Activated naive CD8-positive, alpha-beta T cell treated with anti-CD3 and anti-CD28 coated beads, Interleukin-2, amount 10 ng/mL, durations not matched to agents 7 days and 5 days (primary cell): ENCODE results near the gene RPGR. TPM values are rescaled to one million over a fixed set of nuclear protein-coding genes. Genes with fewer than 3 reads are reported as not detected.

Source experiments
- ATAC-seq: fragments of 150-1000 bp; cut with Tn5 transposase; one replicate; pipeline ENCODE4 v1.10.0; 2021; ENCODE audit warnings: low read depth, moderate library complexity
- POLR2A ChIA-PET: fragments of 350-600 bp; sonication (Branson Sonifier 250); formaldehyde crosslinking; loops from one replicate; lab custom pipeline; 2021; ENCODE audit warnings: antibody characterized with exemption; lab: Charles Lee
- DNase-seq: peaks from one replicate; pipeline ENCODE4 v3.0.0; 2021
- H3K27ac Mint-ChIP-seq: one replicate; pipeline ENCODE4 v1.8.0; 2022; ENCODE audit warnings: mild to moderate bottlenecking, mixed read lengths
- H3K27me3 Mint-ChIP-seq: one replicate; pipeline ENCODE4 v1.8.0; 2022; ENCODE audit warnings: mild to moderate bottlenecking, moderate library complexity, mixed read lengths
- H3K36me3 Mint-ChIP-seq: one replicate; pipeline ENCODE4 v1.8.0; 2021; ENCODE audit warnings: mild to moderate bottlenecking, mixed read lengths
- H3K4me1 Mint-ChIP-seq: one replicate; pipeline ENCODE4 v1.8.0; 2021; ENCODE audit warnings: mixed read lengths
- H3K4me3 Mint-ChIP-seq: one replicate; pipeline ENCODE4 v1.8.0; 2022; ENCODE audit warnings: mild to moderate bottlenecking, moderate library complexity, mixed read lengths
- H3K9me3 Mint-ChIP-seq: one replicate; pipeline ENCODE4 v1.8.0; 2021; ENCODE audit warnings: mixed read lengths
- total RNA-seq, 2 experiments: library from RNA; stranded (reverse); gene quantifications; one replicate each; pipeline ENCODE4 v1.2.3, GENCODE V29; 2021

The RPGR gene
- total RNA-seq, 2 experiments from 2014 or later = 7.8 to 7.9 TPM

DNA sequence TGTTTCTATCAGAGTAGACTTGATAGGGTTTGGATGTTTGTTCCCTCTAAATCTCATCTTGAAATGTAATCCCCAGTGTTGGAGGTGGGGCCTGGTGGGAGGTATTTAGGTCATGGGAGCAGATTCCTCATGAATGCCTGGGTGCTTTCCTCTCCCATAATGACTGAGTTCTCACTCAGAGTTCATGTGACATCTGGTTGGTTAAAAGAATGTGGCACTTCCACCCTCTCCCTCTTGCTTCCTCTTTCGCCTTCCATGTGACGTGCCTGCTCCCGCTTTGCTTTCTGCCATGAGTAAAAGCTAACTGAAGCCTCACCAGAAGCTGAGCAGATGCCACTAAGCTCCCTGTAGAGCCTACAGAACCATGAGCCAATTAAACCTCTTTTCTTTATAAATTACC lies 59.3 kb downstream of the RPGR start:
- Mint-ChIP-seq H3K4me1 (peaks cover 5% of the 10 kb centered on the region), H3K27me3 (no peaks in the 10 kb centered on the region), H3K27ac (no peak overlapping the region), H3K36me3 (peaks cover 4% of the 10 kb centered on the region), H3K4me3 (no peak overlapping the region), H3K9me3 (no peaks in the 10 kb centered on the region)
- ATAC-seq = no peak
- no peak for DNase-seq
- POLR2A ChIA-PET = no interaction called here

DNA sequence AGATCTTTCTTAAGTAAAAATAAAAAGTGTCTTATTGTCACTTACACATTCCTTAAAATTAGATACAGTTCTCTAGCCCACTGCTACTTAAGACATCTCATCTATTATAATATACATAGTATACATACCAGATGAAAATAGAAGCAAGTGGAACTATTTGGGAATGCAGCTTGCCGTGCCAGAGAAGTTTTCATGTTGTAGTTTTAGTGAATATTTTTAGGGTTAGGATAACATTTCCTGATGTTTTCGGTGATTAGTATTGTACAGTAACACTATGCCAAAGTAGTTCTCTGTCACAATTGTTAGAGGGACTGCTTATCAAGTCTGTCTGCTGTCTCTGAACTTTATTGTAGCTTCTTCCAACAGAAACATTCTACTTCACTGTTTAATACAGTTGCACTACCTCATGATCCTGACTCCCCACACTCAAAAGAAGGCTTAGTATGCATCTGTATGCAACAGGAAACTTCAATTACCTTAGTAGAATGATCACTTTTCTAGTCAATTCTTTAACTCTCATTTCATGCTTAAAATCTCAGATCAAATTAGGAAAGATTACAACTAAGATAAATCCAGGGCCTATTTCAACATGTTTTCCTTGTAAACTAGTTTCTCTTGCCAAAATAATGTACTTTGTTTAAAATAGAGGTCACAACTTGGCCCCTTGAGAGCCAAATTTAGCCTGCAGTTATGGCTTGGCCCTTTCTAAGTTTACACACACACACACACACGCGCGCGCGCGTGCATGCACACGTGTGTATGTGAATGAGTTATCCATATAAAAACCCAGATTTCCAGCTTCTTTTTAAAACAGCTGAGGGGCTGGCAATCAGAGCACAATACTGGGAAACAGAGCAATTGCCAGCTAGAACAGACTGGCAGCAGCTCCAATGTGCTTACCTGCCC lies 64.3 kb downstream of the RPGR start:
- no peak for DNase-seq
- Mint-ChIP-seq H3K36me3 (peaks cover 3% of the 10 kb centered on the region), H3K27ac (no peak overlapping the region), H3K27me3 (no peaks in the 10 kb centered on the region), H3K4me3 (no peak overlapping the region), H3K4me1 (no peaks in the 10 kb centered on the region), H3K9me3 (no peaks in the 10 kb centered on the region)
- POLR2A ChIA-PET = no interaction called here
- no peak for ATAC-seq

DNA sequence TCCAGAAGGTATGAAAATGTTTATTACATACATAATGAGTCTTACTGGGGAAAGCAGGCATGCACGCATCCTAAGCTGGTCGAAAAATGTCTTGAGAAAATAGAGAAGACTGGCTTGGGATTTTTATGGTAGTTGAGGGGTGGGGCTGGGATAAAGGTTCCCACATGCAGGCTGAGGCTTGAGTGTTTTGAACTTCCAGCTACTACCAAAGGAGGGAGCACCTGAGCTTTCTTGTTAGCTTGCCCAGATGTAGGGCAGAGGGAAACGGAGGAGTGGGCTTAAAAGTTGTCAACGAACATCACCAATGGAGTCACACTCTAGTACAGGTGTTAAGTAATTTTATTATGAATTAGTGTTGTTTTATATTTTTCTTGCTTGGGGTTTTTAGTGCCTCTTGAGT lies 67.1 kb downstream of the RPGR start:
- Mint-ChIP-seq H3K27ac (no peak overlapping the region), H3K4me1 (no peaks in the 10 kb centered on the region), H3K4me3 (no peak overlapping the region), H3K36me3 (no peaks in the 10 kb centered on the region), H3K9me3 (no peaks in the 10 kb centered on the region), H3K27me3 (no peaks in the 10 kb centered on the region)
- DNase-seq = no peak
- no peak for ATAC-seq
- POLR2A ChIA-PET = interaction anchor here (0.6 kb wide), 1 partner anchor 66 kb away, joined by 3 read pairs; no protein-coding TSS in a partner anchor

DNA sequence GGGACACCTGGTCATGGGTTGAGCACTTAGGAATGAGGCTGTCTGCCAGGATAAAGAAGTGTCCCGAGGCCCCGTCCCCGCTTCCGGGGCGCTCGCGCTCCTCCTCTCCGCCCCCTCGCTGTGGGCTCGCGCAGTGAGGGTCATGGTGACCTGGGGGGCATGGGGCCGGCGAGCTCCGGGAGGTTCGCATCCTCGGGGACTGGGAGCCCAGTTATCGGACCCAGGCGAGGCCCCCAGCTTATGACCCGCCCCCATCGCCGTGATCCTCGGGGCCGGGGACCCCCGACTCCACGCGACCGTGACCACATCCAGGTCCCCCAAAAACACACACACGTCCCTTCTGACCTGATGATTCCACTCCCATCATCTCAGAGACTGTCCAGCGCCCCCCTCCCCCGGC lies 71.3 kb downstream of the RPGR start:
- Mint-ChIP-seq H3K4me3 (no peak overlapping the region), H3K36me3 (no peaks in the 10 kb centered on the region), H3K9me3 (peaks cover 2% of the 10 kb centered on the region), H3K27ac (no peak overlapping the region), H3K27me3 (peaks cover 10% of the 10 kb centered on the region), H3K4me1 (no peaks in the 10 kb centered on the region)
- DNase-seq (no peak), ATAC-seq (no peak)
- POLR2A ChIA-PET = no interaction called here

DNA sequence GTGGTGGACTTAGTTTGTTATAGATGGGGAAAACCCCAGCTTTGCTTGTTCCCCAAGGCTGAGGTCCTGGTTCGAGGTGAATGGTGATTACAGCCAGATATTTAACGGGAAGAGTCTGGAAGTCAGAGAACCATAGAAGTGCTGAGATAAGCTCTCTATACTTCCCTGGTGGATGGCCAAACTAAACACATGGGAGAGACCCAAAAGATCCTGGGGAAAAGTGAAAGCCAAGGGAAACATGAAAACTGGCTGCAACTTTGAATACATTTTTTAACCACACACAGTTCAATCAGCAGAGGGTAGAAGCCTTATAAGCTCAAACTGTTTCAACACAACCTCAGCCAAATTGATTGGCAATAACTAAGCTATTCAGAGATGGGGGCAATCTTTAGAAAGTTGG lies 77.3 kb downstream of the RPGR start:
- no peak for ATAC-seq
- Mint-ChIP-seq H3K36me3 (no peaks in the 10 kb centered on the region), H3K27me3 (peaks cover 21% of the 10 kb centered on the region)

DNA sequence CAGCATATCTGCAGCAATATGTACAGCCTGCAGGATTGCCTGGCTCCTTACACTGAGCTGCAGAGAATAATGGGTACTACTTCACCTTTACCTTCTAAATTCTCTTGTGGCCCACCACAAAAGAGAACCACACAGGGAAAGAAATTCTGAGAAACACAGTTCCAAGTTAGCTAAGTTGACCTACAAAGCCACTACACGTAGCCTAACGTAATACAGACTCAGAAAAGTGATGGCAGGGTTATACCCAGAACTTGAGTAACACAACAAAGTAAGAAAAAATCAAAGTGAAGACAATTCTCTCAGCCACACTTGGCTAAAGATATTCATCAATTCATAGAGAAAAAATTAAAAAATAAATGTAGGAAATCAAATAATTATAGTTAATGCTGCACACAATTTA lies 80.3 kb downstream of the RPGR start:
- Mint-ChIP-seq H3K9me3 (no peaks in the 10 kb centered on the region), H3K27ac (peak overlapping the region; percentile 65), H3K36me3 (no peaks in the 10 kb centered on the region), H3K27me3 (peaks cover 14% of the 10 kb centered on the region), H3K4me1 (peaks cover 6% of the 10 kb centered on the region), H3K4me3 (peak overlapping the region; percentile 32)
- POLR2A ChIA-PET = interaction anchor here (1.4 kb wide), 1 partner anchor 80 kb away, joined by 6 read pairs; the partner anchor contains the start of gene RPGR
- DNase-seq (no peak), ATAC-seq (peak; percentile 96)

More for the DNA sequence above, 77.3 kb downstream of the RPGR start:
- DNase-seq = no peak
- Mint-ChIP-seq H3K4me1 (peaks cover 6% of the 10 kb centered on the region), H3K4me3 (no peak overlapping the region), H3K27ac (no peak overlapping the region), H3K9me3 (peaks cover 2% of the 10 kb centered on the region)
- POLR2A ChIA-PET = no interaction called here

DNA sequence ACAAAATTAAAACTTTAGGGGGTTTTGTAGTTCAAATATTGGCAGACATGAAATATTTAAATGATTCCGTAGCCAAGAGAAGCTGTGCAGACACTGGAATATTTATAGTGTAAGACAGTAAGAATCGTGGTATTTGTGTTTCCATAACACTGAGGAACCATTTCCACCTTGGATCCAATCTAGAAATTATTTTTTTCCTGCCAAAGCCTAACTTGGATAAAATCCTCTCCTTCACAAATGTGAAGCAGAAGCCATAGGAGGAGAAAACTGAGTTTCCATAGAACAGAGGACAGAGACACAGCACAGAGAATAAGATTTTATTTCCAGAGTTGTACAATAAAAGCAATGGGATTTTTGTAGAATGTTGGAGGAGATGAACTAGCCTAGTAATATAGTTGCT lies 86.8 kb downstream of the RPGR start:
- Mint-ChIP-seq H3K27ac (no peak overlapping the region), H3K4me3 (no peak overlapping the region), H3K27me3 (peaks cover 9% of the 10 kb centered on the region), H3K9me3 (no peaks in the 10 kb centered on the region), H3K36me3 (peaks cover 3% of the 10 kb centered on the region), H3K4me1 (peaks cover 2% of the 10 kb centered on the region)
- POLR2A ChIA-PET = no interaction called here
- DNase-seq = no peak
- no peak for ATAC-seq

DNA sequence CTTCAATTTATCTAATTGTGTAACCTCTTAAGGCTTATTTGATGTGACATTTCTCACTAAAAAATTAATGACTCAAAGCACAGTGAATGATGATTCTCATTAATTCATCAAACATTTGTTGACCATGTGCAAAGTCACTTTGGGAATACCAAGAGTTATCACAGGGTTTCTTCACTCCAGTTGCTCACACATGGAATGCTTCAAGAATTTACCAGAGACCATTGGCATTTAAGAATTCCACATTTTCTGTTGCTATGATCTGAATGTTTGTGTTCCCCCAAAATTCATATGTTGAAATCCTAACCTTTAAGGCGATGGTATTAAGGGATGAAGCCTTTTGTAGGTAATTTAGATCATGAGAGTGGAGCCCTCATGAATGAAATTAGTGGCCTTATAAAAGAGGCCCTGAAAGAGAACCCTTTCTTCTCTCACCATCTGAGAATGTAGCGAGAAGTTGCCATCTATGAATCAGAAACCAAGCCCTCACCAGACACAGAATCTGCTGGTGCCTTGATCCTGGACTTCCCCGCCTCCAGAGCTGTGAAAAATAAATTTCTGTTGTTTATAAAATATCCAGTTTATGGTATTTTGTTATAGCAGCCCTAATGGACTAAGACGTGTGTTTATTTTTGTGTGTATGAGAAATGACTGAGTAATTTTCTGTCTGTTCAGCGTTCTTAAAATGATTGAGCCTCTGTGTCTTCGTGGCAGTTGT lies 90.3 kb downstream of the RPGR start:
- POLR2A ChIA-PET = no interaction called here
- peaks cover 5% of the 10 kb centered on the region for H3K4me1 Mint-ChIP-seq
- H3K27me3 Mint-ChIP-seq = peaks cover 7% of the 10 kb centered on the region
- H3K9me3 Mint-ChIP-seq = no peaks in the 10 kb centered on the region
- no peak overlapping the region for H3K27ac Mint-ChIP-seq
- no peak overlapping the region for H3K4me3 Mint-ChIP-seq
- ATAC-seq (no peak), DNase-seq (no peak)
- H3K36me3 Mint-ChIP-seq = peaks cover 3% of the 10 kb centered on the region

DNA sequence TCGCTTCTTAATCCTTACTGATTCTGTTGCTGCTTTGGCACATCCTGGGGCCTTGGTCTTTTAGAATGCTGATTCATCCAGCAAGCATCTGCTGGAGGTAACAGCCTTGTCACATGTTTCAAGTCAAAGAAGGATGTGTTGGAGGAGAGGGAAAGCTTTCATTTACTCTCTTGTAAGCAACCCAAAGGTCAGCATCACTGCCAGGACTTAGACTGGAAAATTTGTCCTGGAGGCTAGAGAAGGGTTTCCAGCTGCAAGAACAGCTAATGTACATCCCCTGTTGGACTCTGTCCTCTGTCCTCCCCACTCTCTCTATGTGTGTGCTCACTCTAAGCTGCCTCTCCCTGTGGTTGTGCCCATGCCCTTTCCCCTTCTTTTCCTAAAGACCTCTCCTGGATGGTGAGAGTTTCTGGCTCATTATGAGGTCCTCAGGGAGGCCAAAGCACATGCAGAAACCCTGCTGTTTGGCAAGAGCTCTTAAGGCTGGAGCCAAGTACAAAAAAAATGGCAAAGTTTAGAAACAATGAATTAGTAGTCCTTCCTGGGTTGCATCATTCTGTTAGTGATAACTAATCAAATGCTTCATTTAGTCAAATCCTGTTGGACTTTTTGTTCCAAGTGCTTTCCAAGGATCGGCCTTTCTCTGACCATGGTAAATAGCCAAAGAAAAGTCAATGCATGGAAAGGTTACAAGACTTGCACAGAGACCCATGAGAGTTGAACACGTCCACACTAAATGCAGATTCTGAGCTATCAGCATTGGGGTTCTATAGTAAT lies 93.2 kb downstream of the RPGR start:
- H3K27me3 Mint-ChIP-seq = no peaks in the 10 kb centered on the region
- H3K4me1 Mint-ChIP-seq = peaks cover 5% of the 10 kb centered on the region
- no peak overlapping the region for H3K4me3 Mint-ChIP-seq
- no peak for DNase-seq
- peaks cover 3% of the 10 kb centered on the region for H3K36me3 Mint-ChIP-seq
- H3K27ac Mint-ChIP-seq = no peak overlapping the region
- ATAC-seq = no peak
- H3K9me3 Mint-ChIP-seq = no peaks in the 10 kb centered on the region
- POLR2A ChIA-PET = no interaction called here

DNA sequence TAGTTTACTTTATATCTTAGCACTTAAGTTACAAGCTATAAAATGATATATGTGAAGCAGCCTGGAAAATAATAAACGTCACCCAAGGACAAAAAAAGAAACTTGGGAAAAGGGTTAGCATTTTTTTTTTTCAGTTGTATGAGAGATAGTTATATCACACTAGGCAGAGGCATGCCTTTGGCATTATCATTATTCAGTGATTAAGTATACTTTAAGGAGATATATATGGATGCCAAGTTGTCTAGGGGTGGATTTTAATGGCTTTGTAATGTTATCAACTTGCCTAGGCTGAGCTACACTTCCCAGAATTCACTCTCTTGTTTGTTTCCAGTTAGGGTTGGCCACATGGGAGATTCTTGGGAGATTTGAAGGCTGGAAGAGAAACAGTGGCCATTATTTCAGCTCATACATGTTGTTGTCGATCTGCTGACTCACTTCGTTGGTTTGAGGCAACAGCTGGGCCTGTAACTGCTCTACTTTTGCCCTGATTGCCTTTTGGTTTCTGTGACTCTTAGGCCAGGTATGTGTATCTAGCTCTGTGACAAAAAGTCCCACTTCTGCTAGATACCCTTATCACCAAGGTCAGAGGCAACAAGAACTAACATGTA lies 95.1 kb downstream of the RPGR start:
- no peak overlapping the region for H3K4me3 Mint-ChIP-seq
- POLR2A ChIA-PET = no interaction called here

DNA sequence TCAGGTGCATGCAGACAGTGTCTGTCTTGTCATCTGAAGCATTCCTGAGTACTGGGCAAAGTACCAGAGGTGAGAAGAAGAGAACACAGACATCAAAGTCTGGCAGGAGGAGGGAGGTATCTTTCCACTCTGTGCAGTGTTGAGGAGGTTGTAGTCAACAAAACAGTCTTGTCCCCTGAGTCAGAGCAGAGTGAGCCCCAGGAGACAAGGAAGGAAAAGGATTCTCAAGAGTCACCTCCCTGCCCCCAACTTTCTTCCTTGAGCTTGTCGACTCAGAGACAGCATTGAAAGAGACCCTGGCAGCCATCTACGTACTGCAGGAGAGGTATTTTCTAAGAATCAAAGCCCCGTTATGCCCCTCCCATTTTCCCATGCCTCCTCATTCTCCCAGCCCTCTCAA lies 102.2 kb downstream of the RPGR start:
- DNase-seq = no peak
- Mint-ChIP-seq H3K36me3 (no peaks in the 10 kb centered on the region), H3K27ac (no peak overlapping the region), H3K9me3 (no peaks in the 10 kb centered on the region), H3K27me3 (peaks cover 37% of the 10 kb centered on the region), H3K4me3 (no peak overlapping the region), H3K4me1 (peaks cover 4% of the 10 kb centered on the region)
- POLR2A ChIA-PET = no interaction called here
- no peak for ATAC-seq

More for the DNA sequence above, 95.1 kb downstream of the RPGR start:
- Mint-ChIP-seq H3K27ac (no peak overlapping the region), H3K27me3 (peaks cover under 1% of the 10 kb centered on the region), H3K4me1 (peaks cover 2% of the 10 kb centered on the region), H3K36me3 (peaks cover 3% of the 10 kb centered on the region), H3K9me3 (no peaks in the 10 kb centered on the region)
- no peak for DNase-seq
- no peak for ATAC-seq

DNA sequence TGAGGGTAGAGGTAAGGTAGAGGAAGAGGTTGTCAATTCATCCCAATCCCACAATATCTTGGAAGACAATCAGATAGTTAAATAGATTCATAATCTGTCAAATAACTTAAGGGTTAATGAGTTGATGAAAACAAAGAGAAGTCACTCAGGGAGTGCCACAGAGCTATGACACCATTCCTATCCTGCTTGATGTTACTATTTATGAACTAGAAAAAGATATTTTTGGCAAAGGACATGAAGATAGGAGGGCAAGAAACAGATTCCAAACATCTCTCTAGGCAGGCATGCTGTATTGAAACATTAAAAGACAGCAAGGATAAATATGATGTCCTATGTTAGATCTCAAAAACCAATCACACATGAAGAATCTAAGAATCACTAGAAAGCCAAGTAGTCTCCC lies 103.1 kb downstream of the RPGR start:
- H3K36me3 Mint-ChIP-seq = no peaks in the 10 kb centered on the region
- POLR2A ChIA-PET = no interaction called here
- ATAC-seq (no peak), DNase-seq (no peak)
- peaks cover 4% of the 10 kb centered on the region for H3K4me1 Mint-ChIP-seq
- H3K27ac Mint-ChIP-seq = no peak overlapping the region
- peaks cover 41% of the 10 kb centered on the region for H3K27me3 Mint-ChIP-seq
- H3K4me3 Mint-ChIP-seq = no peak overlapping the region
- H3K9me3 Mint-ChIP-seq = no peaks in the 10 kb centered on the region
